Stimulated activated CD8-positive, alpha-beta memory T cell treated with anti-CD3 and anti-CD28 coated beads, Interleukin-4, amount 100 ng/mL, for 1 hour (primary cell): ENCODE data around the gene PRMT1.

ENCODE experiments used
- DNase-seq, 2 donors: peaks; one replicate each; pipeline ENCODE4 v3.0.0-alpha.2; 2020; ENCODE audit warnings: low read depth in 2 of 2, low spot score in 1 of 2

Gene PRMT1

GRCh38 chr19:49667473-49667872, 9.6 kb upstream of the PRMT1 start:
- no peak for DNase-seq

GRCh38 chr19:49669516-49669915, 7.6 kb upstream of the PRMT1 start:
- DNase-seq, result no peak

- peak; percentile 50 to 59 for DNase-seq
Measured at GRCh38 chr19:49672131-49672919, 4.7 kb upstream of the PRMT1 start.

GRCh38 chr19:49676136-49676783, 811 bp upstream of the PRMT1 start:
- peak in 1 of 2 donors; percentile 37 for DNase-seq

GRCh38 chr19:49676784-49677230, 264 bp upstream of the PRMT1 start:
- DNase-seq, result peak; percentile 93 to 97

GRCh38 chr19:49677901-49678674, 1.0 kb downstream of the PRMT1 start:
- DNase-seq, result peak; percentile 62 to 69

- DNase-seq, result no peak
Measured at GRCh38 chr19:49678985-49679770, 2.1 kb downstream of the PRMT1 start.

GRCh38 chr19:49679771-49680413, 2.8 kb downstream of the PRMT1 start:
- DNase-seq, result no peak

- peak; percentile 90 to 93 for DNase-seq
Measured at GRCh38 chr19:49680421-49681351, 3.6 kb downstream of the PRMT1 start.

GRCh38 chr19:49681830-49682229, 4.8 kb downstream of the PRMT1 start:
- no peak for DNase-seq

GRCh38 chr19:49682274-49682673, 5.2 kb downstream of the PRMT1 start:
- no peak for DNase-seq

- no peak for DNase-seq
Measured at GRCh38 chr19:49683814-49684250, 6.8 kb downstream of the PRMT1 start.

GRCh38 chr19:49684251-49684982, 7.3 kb downstream of the PRMT1 start:
- no peak for DNase-seq

GRCh38 chr19:49684983-49685553, 8.0 kb downstream of the PRMT1 start:
- DNase-seq, result no peak

GRCh38 chr19:49685845-49686332, 8.8 kb downstream of the PRMT1 start:
- no peak for DNase-seq

- no peak for DNase-seq
Measured at GRCh38 chr19:49686503-49687088, 9.5 kb downstream of the PRMT1 start.

- no peak for DNase-seq
Measured at GRCh38 chr19:49687150-49687549, 10.1 kb downstream of the PRMT1 start.
